Measurements from ENCODE around the gene GRIN1.

GRIN1 gene

DNA sequence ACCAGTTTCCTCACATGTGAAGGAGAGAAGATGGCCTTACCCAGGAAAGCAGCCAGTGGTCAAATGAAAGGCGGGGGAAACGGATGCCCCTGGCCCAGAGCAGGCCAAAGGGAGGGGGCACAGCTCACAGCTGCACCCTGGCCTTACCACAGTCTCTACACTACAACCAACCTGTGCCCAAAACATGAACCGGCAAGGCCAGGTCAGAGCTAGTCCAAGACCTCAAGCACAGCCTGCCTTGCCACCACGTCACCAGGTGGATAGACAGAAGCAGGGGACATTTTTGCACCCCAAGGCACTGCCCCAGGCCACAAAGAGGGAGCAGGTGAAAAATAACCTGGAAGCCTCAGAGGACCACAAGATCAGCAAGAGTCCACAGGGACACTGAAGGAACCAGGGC, 4.5 kb downstream of the GRIN1 start:
- CTCF ChIA-PET, result no interaction called here
- POLR2A ChIA-PET, result interaction anchor here (1.0 kb wide), 1 partner anchor 14 kb away, joined by 4 read pairs; no protein-coding TSS in a partner anchor
- H3K4me3 ChIP-seq (ENCODE audit: low read depth, low read length), result no peak overlapping the region
- no peak for DNase-seq (ENCODE audit: low read depth, low spot score)
- TF ChIP-seq, protein P1, sequence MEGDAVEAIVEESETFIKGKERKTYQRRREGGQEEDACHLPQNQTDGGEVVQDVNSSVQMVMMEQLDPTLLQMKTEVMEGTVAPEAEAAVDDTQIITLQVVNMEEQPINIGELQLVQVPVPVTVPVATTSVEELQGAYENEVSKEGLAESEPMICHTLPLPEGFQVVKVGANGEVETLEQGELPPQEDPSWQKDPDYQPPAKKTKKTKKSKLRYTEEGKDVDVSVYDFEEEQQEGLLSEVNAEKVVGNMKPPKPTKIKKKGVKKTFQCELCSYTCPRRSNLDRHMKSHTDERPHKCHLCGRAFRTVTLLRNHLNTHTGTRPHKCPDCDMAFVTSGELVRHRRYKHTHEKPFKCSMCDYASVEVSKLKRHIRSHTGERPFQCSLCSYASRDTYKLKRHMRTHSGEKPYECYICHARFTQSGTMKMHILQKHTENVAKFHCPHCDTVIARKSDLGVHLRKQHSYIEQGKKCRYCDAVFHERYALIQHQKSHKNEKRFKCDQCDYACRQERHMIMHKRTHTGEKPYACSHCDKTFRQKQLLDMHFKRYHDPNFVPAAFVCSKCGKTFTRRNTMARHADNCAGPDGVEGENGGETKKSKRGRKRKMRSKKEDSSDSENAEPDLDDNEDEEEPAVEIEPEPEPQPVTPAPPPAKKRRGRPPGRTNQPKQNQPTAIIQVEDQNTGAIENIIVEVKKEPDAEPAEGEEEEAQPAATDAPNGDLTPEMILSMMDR (IDR thresholded peaks at IDR 0.05; ENCODE audit: insufficient read depth, low read length, missing control alignments), result no peak

DNA sequence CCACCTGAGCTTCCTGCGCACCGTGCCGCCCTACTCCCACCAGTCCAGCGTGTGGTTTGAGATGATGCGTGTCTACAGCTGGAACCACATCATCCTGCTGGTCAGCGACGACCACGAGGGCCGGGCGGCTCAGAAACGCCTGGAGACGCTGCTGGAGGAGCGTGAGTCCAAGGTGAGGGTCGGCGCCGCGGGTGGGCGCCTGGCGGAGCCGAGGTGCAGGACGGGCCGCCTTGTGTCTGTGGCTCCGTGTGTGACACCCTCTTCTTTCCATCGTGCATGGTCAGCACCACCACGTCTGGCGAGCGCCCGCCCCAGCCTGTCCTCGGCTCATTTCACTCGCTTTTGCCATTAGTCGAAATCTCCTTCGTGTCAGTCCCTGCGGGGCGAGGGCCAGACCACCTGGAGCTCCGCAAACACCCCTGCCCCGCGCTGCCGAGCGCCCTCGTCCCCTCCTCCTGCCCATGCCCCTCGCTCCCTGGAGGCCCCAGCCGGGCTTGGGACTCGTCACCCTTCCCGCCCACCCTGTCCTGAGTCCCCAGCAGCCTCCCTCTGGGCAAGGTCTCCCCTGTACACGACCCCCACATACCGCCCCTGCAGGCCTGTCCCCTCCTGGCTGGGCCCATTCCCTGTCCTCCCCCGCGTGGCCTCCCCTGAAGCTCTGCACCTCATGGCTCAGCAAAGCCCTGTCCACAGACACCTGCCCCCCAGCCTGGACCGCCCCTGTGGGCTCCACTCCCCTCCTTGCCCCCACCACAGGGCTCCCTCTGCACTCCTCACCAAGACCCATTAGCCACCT, 7.0 kb downstream of the GRIN1 start:
- ChIA-PET CTCF (no interaction called here), POLR2A (no interaction called here)

DNA sequence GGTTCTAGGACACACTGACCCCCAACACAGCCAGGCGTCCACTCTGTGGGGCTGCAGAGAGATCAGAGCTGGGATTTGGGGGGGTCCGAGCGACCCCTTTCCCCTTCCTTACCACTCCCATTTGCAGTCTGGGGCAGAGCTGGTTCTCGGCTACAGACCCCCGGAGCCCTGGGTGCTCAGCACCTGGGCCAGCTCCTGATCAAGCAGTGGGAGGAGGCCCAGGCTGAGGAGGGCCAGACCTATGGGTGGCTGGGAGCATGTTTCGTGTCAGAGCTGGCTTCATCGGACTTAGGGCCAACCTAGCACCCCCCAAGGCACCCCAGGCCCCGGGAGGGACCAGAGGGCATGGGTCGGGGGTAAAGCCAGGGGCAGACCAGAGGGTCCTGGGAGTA, 7.6 kb downstream of the GRIN1 start:
- CTCF ChIA-PET, result no interaction called here
- DNase-seq (ENCODE audit: low read depth, low spot score), result no peak
- POLR2A ChIA-PET, result no interaction called here
- TF ChIP-seq, protein P1 (IDR thresholded peaks at IDR 0.05; ENCODE audit: insufficient read depth, low read length, missing control alignments), result no peak
- H3K4me3 ChIP-seq (ENCODE audit: low read depth, low read length), result no peak overlapping the region

More for the DNA sequence above, 7.0 kb downstream of the GRIN1 start:
- H3K4me3 ChIP-seq (ENCODE audit: low read depth, low read length), result no peak overlapping the region
- no peak for DNase-seq (ENCODE audit: low read depth, low spot score)
- TF ChIP-seq, protein P1 (IDR thresholded peaks at IDR 0.05; ENCODE audit: insufficient read depth, low read length, missing control alignments), result no peak

DNA sequence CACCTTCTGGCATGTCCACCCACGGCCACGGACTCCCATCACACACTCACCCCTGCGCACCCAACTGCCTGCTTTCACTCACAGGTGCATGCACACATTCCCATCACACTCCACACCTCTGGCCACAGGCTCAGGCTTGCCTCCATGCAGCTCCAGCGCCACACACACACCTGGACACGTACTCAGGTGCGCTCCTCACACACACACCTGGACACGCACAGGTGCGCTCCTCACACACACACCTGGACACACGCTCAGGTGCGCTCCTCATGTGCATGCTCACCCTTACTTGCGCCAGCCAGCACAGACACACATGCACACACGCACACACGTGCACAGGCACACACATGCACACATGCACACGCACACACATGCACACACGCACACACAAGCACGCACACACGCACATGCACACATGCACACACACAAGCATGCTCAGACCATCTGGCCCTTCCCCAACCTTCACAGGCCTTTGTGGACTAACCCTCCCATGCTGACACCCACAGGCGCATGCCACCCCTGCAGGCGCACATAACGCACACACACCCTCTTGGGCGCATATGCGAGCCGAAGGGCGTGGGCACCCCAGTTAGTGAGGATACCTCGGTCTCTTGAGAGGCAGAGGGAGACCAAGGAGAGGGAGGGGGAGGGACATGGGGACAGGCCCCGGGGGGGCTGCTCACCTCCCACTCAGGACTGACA, 8.3 kb downstream of the GRIN1 start:
- CTCF ChIA-PET, result no interaction called here
- TF ChIP-seq, protein P1 (IDR thresholded peaks at IDR 0.05; ENCODE audit: insufficient read depth, low read length, missing control alignments), result no peak

DNA sequence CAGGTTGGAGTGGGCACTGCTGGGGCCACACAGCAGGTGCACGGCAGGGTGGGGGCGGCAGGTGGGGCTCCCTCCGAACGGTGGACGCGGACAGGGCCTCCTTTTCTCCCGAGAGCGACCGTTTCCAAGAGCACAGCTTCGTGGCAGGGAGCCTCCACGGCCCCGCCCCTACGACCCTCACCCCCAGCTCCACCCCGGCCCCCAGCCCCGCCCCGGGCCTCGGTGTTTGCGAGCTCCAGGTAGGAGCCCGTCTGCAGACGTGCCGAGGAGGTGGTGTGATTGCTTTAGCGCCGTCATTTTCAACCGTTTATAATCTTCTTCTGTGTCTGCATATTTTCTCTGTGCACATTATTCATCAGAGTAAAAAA, 8.8 kb downstream of the GRIN1 start:
- no peak for DNase-seq (ENCODE audit: low read depth, low spot score)
- CTCF ChIA-PET, result no interaction called here
- POLR2A ChIA-PET, result no interaction called here
- H3K4me3 ChIP-seq (ENCODE audit: low read depth, low read length), result no peak overlapping the region
- TF ChIP-seq, protein P1 (IDR thresholded peaks at IDR 0.05; ENCODE audit: insufficient read depth, low read length, missing control alignments), result no peak

More for the DNA sequence above, 8.3 kb downstream of the GRIN1 start:
- no peak for DNase-seq (ENCODE audit: low read depth, low spot score)
- no peak overlapping the region for H3K4me3 ChIP-seq (ENCODE audit: low read depth, low read length)
- POLR2A ChIA-PET, result no interaction called here

DNA sequence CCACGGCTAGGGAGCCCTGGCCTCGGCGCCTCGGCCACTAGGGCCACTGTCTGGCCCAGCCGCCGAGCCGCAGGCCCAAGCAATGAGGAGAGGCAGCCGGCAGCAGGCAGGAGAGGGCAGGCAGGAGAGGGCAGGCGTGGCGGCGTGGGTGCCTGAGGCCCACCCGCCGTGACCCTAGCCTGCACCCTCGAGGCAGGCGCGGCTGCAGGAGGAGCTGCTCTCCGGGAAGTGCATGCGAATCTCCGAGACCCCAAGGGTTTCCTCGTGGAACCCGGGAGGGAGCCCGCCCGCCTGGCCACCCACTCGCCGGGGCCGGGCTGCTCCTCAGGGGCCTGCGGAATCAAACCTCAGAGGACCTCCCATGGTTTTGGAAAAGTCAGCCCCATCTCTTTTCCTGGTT, 9.3 kb downstream of the GRIN1 start:
- POLR2A ChIA-PET, result interaction anchor here (0.9 kb wide), 1 partner anchor 93 kb away, joined by 3 read pairs; the partner anchor contains the start of gene TUBB4B
- CTCF ChIA-PET, result no interaction called here
- no peak for DNase-seq (ENCODE audit: low read depth, low spot score)
- H3K4me3 ChIP-seq (ENCODE audit: low read depth, low read length), result no peak overlapping the region
- TF ChIP-seq, protein P1 (IDR thresholded peaks at IDR 0.05; ENCODE audit: insufficient read depth, low read length, missing control alignments), result no peak

Data from AG04449 (cell line).